Kidney epithelial cell (primary cell): Measurements from ENCODE around the gene SELENOS. TPM values are rescaled to one million over a fixed set of nuclear protein-coding genes. Genes with fewer than 3 reads are reported as not detected.

ENCODE experiments used
- DNase-seq: peaks from one replicate; pipeline ENCODE4 v3.0.0-alpha.2; 2010; ENCODE audit warnings: low read depth
- H3K27me3 ChIP-seq: 2 replicates; pipeline ENCODE4 v1.6.0; 2011; ENCODE audit warnings: low read length; ENCODE audit not compliant: control insufficient read depth, insufficient read depth
- H3K36me3 ChIP-seq: 2 replicates; pipeline ENCODE4 v1.5.1; 2011; ENCODE audit warnings: low read length; ENCODE audit not compliant: control insufficient read depth, insufficient read depth
- H3K4me3 ChIP-seq: 2 replicates; pipeline ENCODE4 v1.5.1; 2011; ENCODE audit warnings: low read depth, mild to moderate bottlenecking, control low read depth, low read length
- total RNA-seq: library from RNA; depleted of rRNA; stranded (reverse); fragments of >200 nt; gene quantifications from 2 replicates; pipeline ENCODE4 v1.2.3, GENCODE V29; 2015
- TF ChIP-seq, protein P1 (sequence below): IDR thresholded peaks from 2 replicates; pipeline ENCODE4 v1.5.1; 2011; ENCODE audit warnings: mild to moderate bottlenecking, moderate library complexity, low read length, control low read depth, inconsistent platforms; ENCODE audit not compliant: insufficient read depth, poor library complexity, severe bottlenecking

SELENOS gene
- total RNA-seq, 1 donor from 2014 or later, result 142 TPM

DNA sequence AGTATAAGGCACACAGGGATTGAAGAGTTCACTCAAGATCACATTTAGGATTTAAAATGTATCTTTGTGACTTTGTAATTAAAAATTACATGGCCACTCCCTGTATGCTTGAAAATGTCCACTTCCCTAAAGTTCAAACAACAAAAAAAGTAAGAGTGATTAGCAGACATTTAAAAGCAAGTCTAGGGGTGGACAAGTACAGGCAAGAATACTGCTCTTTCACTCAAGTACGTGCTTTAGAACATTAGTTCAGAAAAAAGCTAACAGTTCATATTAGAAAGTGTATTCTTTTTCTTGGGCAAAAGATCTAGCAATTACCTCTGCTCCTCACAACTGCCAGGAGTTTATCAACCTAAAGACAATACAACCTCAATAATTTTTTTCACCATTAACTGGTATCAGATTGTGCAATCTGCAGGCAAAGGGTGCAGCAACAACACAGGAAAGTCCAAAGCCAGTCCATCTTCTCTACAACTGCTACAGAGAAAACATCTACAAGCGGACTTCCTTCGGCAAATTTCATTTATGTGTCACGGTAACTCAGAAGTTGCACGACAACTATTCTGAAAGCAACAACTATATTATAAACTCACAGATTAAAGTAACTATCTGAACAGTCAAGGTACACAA is 43.5 kb downstream of the SELENOS start:
- DNase-seq, result no peak
- Histone ChIP-seq H3K4me3 (no peak overlapping the region), H3K27me3 (no peaks in the 10 kb centered on the region), H3K36me3 (no peaks in the 10 kb centered on the region)
- TF ChIP-seq, protein P1, sequence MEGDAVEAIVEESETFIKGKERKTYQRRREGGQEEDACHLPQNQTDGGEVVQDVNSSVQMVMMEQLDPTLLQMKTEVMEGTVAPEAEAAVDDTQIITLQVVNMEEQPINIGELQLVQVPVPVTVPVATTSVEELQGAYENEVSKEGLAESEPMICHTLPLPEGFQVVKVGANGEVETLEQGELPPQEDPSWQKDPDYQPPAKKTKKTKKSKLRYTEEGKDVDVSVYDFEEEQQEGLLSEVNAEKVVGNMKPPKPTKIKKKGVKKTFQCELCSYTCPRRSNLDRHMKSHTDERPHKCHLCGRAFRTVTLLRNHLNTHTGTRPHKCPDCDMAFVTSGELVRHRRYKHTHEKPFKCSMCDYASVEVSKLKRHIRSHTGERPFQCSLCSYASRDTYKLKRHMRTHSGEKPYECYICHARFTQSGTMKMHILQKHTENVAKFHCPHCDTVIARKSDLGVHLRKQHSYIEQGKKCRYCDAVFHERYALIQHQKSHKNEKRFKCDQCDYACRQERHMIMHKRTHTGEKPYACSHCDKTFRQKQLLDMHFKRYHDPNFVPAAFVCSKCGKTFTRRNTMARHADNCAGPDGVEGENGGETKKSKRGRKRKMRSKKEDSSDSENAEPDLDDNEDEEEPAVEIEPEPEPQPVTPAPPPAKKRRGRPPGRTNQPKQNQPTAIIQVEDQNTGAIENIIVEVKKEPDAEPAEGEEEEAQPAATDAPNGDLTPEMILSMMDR, result no peak

DNA sequence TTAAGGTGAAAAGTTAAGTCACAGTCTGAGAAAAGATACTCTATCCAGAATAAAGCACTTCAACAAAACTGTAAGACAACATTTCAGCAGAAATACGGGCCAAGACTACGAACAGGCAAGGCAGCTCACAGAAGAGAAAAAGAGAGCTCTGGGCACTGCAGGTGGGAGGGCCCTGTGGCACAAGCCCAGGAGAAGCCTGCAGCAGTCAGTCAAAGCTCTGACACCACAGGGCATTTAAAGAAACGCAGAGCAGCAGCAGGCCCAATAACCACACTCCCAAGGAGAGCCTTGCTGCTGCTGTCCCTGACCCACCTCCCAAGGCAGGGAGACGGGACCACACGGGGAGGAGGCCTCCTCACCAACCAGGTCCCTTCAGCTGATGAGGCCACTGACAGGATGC is 44.6 kb downstream of the SELENOS start:
- DNase-seq, result no peak
- TF ChIP-seq, protein P1, result no peak
- Histone ChIP-seq H3K27me3 (no peaks in the 10 kb centered on the region), H3K36me3 (no peaks in the 10 kb centered on the region), H3K4me3 (no peak overlapping the region)

DNA sequence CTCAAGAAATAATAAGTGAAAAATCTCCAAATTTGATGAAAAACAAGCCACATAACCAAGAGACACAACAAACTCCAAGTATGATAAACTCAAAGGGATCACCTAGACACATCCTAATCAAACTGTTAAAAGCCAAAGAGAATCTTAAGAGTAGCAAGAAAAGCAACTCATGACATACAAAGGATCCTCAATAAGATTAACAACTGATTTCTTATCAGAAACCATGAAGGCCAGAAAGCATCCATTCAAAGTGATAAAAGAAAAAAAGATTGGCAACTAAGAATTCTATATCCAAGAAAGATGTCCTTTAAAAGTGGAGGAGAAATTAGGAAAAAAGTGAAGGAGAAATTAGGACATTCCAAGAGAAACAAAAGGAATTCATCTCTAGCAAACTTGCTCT is 49.0 kb downstream of the SELENOS start:
- TF ChIP-seq, protein P1, result no peak
- no peak for DNase-seq
- Histone ChIP-seq H3K4me3 (no peak overlapping the region), H3K27me3 (no peaks in the 10 kb centered on the region), H3K36me3 (no peaks in the 10 kb centered on the region)

DNA sequence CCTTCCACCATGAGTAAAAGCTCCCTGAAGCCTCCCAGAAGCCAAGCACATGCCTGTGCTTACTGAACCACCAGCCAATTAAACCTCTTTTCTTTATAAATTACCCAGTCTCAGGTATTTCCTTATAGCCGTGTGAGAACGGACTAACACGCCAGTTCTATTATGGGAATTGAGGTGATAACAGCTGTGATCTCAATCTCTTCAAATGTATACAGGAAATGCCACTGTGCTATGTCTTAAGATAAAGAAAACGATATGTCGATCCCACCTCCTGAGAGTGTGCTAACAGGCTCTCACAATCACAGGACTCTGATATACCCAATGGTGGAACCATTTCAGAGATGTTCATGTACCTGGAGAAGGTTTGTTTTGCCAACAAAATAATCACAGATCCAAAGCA is 51.6 kb downstream of the SELENOS start:
- no peak for DNase-seq
- TF ChIP-seq, protein P1, result no peak
- Histone ChIP-seq H3K4me3 (no peak overlapping the region), H3K27me3 (no peaks in the 10 kb centered on the region), H3K36me3 (no peaks in the 10 kb centered on the region)

Other genes starting within 250 kb of the SELENOS start
- gene CHSY1, start 25.4 kb downstream of the SELENOS start, total RNA-seq, result 21.1 and 22.9 TPM in 2 replicates
- gene SNRPA1, start 17.8 kb upstream of the SELENOS start, total RNA-seq, result 21.7 and 39.8 TPM in 2 replicates
- 5.4 and 8.4 TPM in 2 replicates for gene PCSK6, start 212.2 kb upstream of the SELENOS start, total RNA-seq